IgD-negative memory B cell (primary cell): ENCODE data around the gene UCK1. TPM values are rescaled to one million over a fixed set of nuclear protein-coding genes. Genes with fewer than 3 reads are reported as not detected.

Source experiments
- H3K27ac Mint-ChIP-seq, 3 donors: one replicate each; pipeline ENCODE4 v1.8.0; 2020 to 2022; ENCODE audit warnings: mild to moderate bottlenecking in 3 of 3, mixed read lengths in 3 of 3, moderate library complexity in 1 of 3
- H3K27me3 Mint-ChIP-seq: one replicate; pipeline ENCODE4 v1.8.0; 2021; ENCODE audit warnings: mixed read lengths
- H3K36me3 Mint-ChIP-seq: one replicate; pipeline ENCODE4 v1.8.0; 2020; ENCODE audit warnings: mild to moderate bottlenecking, mixed read lengths
- H3K4me1 Mint-ChIP-seq, 3 donors: one replicate each; pipeline ENCODE4 v1.8.0; 2020 to 2022; ENCODE audit warnings: mixed read lengths in 3 of 3, mild to moderate bottlenecking in 1 of 3
- H3K4me3 Mint-ChIP-seq, 4 donors: one replicate each; pipeline ENCODE4 v1.8.0; 2020 to 2022; ENCODE audit warnings: mild to moderate bottlenecking in 4 of 4, mixed read lengths in 4 of 4, moderate library complexity in 3 of 4
- H3K9me3 Mint-ChIP-seq, 3 donors: one replicate each; pipeline ENCODE4 v1.8.0; 2020 to 2021; ENCODE audit warnings: mixed read lengths in 3 of 3, mild to moderate bottlenecking in 1 of 3
- polyA plus RNA-seq: library from polyadenylated mRNA; unstranded; fragments of 300-500 nt; fragmentation: Illumina TruSeq; gene quantifications from one replicate; pipeline ENCODE4 v1.2.3, GENCODE V29; 2021

Gene UCK1
- polyA plus RNA-seq, 1 donor from 2014 or later = 26.2 TPM

DNA sequence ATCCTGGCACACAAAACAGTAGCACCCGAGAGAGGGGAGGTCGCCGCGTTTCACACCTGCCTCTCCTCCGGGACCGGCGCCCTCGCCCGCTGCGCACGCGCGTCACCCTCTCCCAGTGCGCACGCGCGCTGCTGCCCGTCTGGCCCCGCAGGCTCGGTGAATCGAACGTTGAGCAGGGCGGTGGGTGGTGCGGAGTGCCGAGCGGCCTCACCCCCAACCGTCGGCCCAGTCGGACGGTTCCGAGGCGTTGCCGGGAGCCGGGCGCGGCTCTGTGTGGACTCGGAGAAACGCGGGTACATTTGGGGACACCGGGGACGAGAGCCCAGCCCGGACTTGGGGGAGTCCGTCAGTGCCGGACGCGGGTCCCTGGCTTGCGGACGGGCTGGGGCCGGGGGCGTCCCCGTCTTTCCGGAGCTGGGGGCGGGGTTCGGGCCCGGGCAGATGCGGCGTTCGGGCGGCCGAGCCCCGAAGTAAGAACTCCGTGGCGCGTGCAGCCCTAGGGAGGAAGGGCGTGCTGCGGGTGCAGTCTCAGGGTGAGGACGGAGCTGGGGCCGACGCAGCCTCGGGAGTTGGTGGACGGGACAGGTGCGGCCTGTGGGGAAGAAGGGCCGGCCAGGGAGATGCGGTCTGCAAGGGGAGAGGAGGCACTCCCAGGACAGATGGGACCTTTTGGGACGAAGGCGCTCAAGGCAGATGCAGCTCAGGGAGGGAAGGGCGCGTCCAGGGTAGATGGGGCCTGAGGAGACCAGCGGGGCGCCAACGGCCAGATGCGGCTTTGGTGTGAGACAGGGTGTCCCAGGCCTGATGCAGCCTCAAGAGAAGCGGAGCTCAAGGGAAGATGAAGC lies 28.1 kb downstream of the UCK1 start, which contains the start of gene POMT1:
POMT1 (plus strand) TSS at position 138 of the 845 bp plus-strand sequence. CDS start 1,301 bp downstream, outside the sequence.
- H3K27me3 Mint-ChIP-seq = no peaks in the 10 kb centered on the region
- peak within 1 kb of the TSS; percentile 89 to 96 (median 93) for H3K4me3 Mint-ChIP-seq
- peaks cover 3% of the 10 kb centered on the region for H3K36me3 Mint-ChIP-seq
- H3K4me1 Mint-ChIP-seq = peaks cover 12 to 19% (median 15%) of the 10 kb centered on the region in 3 donors
- no peaks in the 10 kb centered on the region for H3K9me3 Mint-ChIP-seq
- peak within 1 kb of the TSS; percentile 78 to 91 (median 79) for H3K27ac Mint-ChIP-seq

DNA sequence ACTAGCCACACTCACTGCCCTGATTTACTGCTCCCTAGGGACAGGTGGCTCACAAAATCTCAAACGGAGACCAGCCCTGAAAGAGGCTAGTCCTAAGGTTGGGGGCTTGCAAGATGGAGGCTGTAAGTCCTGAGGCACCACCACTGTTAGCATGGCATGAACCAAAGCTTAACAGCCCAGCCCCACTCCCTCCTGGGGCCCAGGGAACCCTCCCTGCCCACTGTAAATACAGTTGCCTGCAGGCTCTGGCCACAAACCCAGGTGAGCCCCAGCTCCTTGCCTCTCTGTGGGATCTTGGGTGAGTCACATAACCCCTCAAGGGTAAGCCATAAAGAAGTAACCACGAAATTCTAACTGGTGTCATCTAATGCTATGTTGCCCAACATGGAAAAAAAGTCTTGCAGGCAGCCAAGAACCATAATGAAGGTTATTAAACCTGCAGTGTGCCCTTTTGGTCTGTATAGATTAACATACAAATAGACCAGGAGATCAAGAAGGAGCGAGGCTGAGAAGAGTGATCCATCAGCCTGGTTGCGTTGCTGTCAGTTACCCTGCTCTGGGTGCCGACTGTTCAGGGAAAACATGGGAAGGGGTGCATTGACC lies 30.0 kb downstream of the UCK1 start:
- Mint-ChIP-seq H3K27ac (peak overlapping the region in 2 of 3 donors; percentile 53 to 79), H3K36me3 (no peaks in the 10 kb centered on the region), H3K27me3 (no peaks in the 10 kb centered on the region), H3K4me1 (peaks cover 12 to 19% (median 15%) of the 10 kb centered on the region in 3 donors), H3K4me3 (peak overlapping the region; percentile 69 to 90 (median 86)), H3K9me3 (no peaks in the 10 kb centered on the region)

DNA sequence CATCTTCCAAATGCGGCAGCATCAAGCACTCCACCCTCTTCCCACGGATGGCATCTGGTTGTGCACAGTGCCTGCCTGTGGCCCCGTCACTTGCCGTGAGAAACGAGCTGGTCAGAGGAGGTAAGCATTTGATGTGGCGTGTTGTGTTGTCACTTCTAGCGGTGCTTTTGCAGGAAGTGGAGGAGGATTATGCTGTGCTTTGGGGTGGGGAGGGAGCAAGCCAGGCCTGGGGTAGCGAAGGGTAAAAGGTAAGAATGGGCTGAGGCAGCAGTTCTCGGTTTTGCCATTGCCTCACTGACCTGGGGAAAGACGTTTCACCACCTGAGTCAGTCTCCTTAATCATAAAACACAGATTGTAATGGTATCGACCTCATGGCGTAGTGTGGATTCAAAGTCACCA lies 30.7 kb downstream of the UCK1 start:
- Mint-ChIP-seq H3K4me3 (peak overlapping the region in 2 of 4 donors; percentile 82 to 90), H3K9me3 (no peaks in the 10 kb centered on the region), H3K27me3 (no peaks in the 10 kb centered on the region), H3K27ac (peak overlapping the region in 2 of 3 donors; percentile 53 to 79), H3K4me1 (peaks cover 12 to 19% (median 15%) of the 10 kb centered on the region in 3 donors), H3K36me3 (no peaks in the 10 kb centered on the region)

DNA sequence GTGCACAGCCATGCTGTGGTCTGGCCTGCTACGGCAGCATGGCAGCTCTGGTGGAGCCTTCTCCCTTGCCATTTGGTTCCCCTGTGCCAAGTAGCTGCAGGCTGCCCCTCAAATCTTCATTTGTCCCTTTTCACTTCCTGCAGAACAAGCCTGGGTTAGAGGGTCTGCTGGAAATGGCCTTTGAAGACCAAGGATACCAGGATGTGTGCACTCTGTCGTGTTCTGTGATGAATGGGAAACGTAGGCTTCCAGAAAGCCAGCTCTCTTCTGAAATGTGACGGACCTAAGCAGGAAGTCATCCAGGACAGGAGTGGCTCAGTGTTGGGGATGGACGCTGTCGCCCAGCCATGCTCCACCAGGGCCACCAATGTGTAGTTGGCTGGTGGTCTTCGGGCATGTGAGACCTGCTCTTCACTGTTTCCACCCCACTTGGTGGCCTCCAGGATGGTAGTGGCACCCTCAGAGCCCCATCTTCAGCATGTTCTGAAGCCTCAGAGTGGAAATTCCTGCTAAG lies 31.8 kb downstream of the UCK1 start:
- H3K4me3 Mint-ChIP-seq = peak overlapping the region in 1 of 4 donors; percentile 90
- H3K27ac Mint-ChIP-seq = peak overlapping the region in 2 of 3 donors; percentile 77 to 79
- no peaks in the 10 kb centered on the region for H3K27me3 Mint-ChIP-seq

DNA sequence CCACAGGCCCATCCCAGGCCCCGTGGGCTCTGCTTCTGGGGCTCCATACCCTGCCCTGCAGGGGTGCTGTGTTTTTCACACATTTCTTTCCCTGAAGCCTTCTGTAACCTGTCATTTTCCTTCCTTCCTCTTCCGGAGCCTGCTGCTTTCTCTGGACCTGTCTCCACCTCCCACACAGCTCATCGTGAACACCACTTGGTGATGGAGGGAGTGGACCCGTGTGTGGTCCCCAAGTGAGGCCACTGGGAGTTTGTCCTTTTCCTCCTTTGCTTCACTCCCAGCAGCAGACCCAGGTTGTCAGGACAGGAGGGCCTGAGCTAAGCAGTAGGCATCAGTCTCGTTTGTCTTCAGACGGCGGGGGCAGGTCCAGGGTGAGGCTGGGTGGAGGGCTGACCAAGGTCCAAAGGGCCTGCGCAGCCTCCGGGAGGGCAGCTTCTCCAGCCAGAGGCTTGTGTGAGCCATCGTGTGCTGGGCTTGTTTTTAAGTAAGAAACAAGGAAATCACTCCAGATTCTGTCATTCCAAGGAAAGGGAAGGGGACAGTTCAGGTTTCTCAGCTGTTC lies 34.1 kb downstream of the UCK1 start:
- no peaks in the 10 kb centered on the region for H3K27me3 Mint-ChIP-seq
- H3K4me3 Mint-ChIP-seq = peak overlapping the region in 1 of 4 donors; percentile 40
- H3K27ac Mint-ChIP-seq = peak overlapping the region in 2 of 3 donors; percentile 3 to 72
- no peaks in the 10 kb centered on the region for H3K36me3 Mint-ChIP-seq
- H3K9me3 Mint-ChIP-seq = no peaks in the 10 kb centered on the region
- H3K4me1 Mint-ChIP-seq = peaks cover 4 to 5% (median 5%) of the 10 kb centered on the region in 3 donors

More for the DNA sequence above, 31.8 kb downstream of the UCK1 start:
- no peaks in the 10 kb centered on the region for H3K36me3 Mint-ChIP-seq
- no peaks in the 10 kb centered on the region for H3K9me3 Mint-ChIP-seq
- H3K4me1 Mint-ChIP-seq = peaks cover 9 to 16% (median 13%) of the 10 kb centered on the region in 3 donors

DNA sequence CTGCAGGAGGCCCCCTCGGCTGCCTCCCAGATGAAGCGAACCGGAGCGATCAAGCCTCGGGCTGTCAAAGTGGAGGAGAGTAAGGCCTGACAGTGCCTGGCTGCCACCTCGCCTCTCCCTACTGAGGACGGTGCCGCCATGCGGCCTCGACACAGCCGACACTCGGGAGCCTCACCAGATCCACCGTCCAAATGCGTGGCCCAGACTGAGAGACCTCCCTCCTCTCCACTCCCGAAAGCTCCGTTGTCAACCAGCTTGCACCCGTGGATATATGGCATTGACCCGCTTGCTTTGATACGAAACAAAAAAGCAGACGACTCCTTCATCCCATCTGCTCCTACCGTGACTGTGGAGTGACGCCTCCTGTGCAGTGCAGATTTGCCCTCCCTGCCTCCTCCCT lies 35.3 kb downstream of the UCK1 start:
- H3K36me3 Mint-ChIP-seq = no peaks in the 10 kb centered on the region
- no peak overlapping the region for H3K27ac Mint-ChIP-seq
- H3K27me3 Mint-ChIP-seq = no peaks in the 10 kb centered on the region
- H3K4me3 Mint-ChIP-seq = no peak overlapping the region
- H3K9me3 Mint-ChIP-seq = no peaks in the 10 kb centered on the region
- H3K4me1 Mint-ChIP-seq = peaks cover 0 to 2% (median 0%) of the 10 kb centered on the region in 3 donors

DNA sequence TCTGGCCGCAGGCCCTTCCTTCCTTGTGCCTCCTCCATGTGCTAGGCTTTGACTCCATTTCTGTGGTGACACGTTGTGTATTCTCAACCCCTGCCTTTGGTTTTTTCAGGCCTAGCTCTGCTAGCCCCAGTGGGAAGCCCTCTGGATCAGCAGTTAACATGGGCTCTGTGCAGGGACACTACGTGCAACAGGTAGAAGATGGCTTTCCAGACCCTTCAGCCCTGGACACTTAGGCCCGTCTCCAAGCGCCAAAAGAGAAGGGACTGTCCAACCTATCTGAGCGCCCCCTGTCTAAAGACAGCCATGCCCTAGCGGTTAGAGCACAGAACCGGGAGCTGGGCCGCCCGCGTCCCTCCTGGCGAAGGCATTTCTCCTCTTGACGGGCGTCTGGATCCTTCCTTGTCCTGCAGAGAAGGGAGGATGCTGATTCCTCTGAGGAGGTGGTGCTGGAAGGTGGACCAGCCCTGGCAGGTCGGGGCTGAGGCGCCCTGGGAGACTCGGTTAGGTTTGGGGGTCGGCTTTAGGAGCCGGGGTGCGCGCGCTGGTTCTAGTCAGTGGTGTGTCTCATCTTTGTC lies 36.7 kb downstream of the UCK1 start:
- Mint-ChIP-seq H3K4me1 (peaks cover 0 to 3% (median 0%) of the 10 kb centered on the region in 3 donors), H3K27me3 (no peaks in the 10 kb centered on the region), H3K27ac (no peak overlapping the region), H3K9me3 (no peaks in the 10 kb centered on the region), H3K36me3 (no peaks in the 10 kb centered on the region), H3K4me3 (no peak overlapping the region)

DNA sequence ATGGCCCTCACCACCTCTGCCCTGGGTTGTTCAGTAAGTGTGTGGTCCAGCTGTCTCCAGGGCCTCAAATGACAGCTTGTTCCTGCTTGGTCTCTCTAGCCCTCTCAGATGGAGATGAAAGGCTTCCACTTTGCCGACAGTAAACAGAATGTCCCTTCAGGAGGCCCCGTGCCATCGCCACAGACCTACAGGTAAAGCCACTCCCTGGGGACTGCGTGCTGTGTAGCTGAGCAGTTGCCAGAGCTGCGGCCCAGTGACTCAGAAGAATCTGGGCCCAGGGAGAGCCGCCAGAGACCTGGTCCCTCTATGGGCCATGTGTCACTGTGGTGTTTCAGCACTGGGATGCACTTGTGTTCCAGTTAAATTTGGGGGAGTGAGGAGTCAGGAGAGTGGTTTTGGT lies 39.0 kb downstream of the UCK1 start:
- H3K4me1 Mint-ChIP-seq = peaks cover 0 to 3% (median 0%) of the 10 kb centered on the region in 3 donors
- H3K4me3 Mint-ChIP-seq = no peak overlapping the region
- no peaks in the 10 kb centered on the region for H3K9me3 Mint-ChIP-seq
- H3K36me3 Mint-ChIP-seq = no peaks in the 10 kb centered on the region
- H3K27ac Mint-ChIP-seq = no peak overlapping the region
- H3K27me3 Mint-ChIP-seq = no peaks in the 10 kb centered on the region

DNA sequence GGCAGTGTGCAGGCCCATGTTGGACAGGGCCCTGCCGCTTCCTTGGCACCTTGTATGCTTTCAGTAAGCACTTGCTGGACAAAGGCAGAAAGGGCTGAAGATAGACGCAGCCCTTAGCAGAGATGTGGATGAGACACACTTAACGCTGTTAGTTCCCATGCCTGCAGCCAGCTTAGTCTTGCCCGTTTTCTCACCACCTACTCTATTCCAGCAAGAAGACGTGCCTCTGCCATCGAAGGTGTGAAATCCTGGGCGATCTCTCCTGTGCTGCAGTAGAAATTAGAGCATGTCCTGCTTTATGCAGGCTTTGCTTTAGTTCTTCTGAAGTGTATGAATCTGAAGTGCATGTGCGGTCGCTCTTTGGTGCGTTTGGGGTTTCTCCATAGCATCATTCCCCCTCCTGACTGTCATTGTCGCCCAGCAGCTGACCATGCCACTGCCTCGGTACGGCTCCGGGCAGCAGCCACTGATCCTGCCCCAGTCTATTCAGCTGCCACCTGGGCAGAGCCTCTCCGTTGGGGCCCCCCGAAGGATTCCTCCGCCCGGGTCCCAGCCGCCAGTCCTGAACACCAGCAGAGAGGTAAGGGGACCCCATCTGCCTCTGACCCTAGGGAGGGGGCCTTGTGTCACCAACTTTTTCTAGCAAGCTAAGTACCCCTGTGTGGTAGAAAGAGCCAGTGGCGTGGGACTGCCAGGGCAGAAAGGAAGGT lies 39.9 kb downstream of the UCK1 start:
- Mint-ChIP-seq H3K4me1 (peaks cover 0 to 4% (median 0%) of the 10 kb centered on the region in 3 donors), H3K27me3 (no peaks in the 10 kb centered on the region), H3K27ac (peak overlapping the region in 1 of 3 donors; percentile 31), H3K9me3 (no peaks in the 10 kb centered on the region), H3K36me3 (peaks cover 2% of the 10 kb centered on the region), H3K4me3 (peak overlapping the region in 1 of 4 donors; percentile 21)

DNA sequence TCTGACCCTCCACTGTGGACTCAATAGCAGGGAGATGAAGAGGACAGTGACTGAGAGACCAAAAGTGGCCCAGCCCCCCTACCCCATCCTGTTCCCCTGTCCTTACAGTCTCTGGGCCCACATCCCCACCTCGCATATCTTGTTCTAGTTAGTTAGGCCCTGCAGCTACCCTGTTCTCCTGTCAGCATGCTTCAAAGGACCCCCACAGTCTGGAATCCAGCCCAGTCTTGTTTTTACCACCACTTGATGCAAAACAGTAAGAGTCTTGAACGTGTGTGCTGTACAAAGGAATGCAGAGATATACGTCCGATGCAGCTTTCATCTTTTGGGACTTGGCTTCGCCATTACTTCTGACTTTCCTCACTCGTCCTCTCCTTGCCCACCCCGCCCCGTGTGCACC lies 40.5 kb downstream of the UCK1 start:
- Mint-ChIP-seq H3K27me3 (no peaks in the 10 kb centered on the region), H3K4me1 (peaks cover 0 to 4% (median 0%) of the 10 kb centered on the region in 3 donors), H3K36me3 (peaks cover 2% of the 10 kb centered on the region), H3K9me3 (no peaks in the 10 kb centered on the region), H3K27ac (peak overlapping the region in 2 of 3 donors; percentile 76 to 86), H3K4me3 (no peak overlapping the region)

DNA sequence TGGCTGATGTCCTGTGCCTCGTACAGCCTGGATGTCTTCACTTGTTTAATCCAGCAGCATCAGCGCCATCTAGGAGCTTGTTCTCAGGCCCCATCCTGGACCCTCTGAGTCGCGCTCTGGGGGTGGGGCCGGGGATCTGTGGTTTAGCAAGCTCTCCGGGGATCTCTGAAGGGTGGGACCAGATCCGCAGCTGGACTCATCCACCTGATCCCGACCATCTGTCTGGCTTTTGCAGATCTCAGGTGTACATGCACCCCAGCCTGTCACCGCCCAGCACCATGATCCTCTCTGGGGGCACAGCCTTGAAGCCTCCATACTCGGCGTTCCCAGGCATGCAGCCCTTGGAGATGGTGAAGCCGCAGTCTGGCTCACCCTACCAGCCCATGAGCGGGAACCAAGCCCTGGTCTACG lies 43.4 kb downstream of the UCK1 start:
- Mint-ChIP-seq H3K4me3 (peak overlapping the region in 1 of 4 donors; percentile 18), H3K27me3 (no peaks in the 10 kb centered on the region), H3K4me1 (peaks cover 0 to 4% (median 0%) of the 10 kb centered on the region in 3 donors), H3K27ac (peak overlapping the region in 1 of 3 donors; percentile 53), H3K36me3 (peaks cover 2% of the 10 kb centered on the region), H3K9me3 (no peaks in the 10 kb centered on the region)

DNA sequence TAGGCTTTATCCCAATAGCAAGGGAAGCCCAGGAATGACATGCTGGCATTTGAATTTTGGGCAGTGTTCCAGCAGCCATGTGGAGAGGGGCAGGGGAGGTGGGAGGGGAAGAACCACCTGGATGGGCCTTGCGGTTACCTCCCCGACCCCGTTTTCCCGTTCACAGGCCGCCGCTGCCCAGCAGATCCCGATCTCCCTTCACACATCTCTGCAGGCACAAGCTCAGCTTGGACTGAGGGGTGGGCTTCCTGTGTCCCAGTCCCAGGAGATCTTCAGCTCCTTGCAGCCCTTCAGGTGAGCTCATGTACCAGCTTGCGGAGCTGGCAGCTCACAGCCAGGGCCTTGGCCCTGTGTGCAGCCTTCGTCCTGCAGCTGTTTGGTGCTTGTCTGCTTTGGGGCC lies 44.1 kb downstream of the UCK1 start:
- H3K27ac Mint-ChIP-seq = no peak overlapping the region
- no peaks in the 10 kb centered on the region for H3K9me3 Mint-ChIP-seq
- peaks cover 3% of the 10 kb centered on the region for H3K36me3 Mint-ChIP-seq

DNA sequence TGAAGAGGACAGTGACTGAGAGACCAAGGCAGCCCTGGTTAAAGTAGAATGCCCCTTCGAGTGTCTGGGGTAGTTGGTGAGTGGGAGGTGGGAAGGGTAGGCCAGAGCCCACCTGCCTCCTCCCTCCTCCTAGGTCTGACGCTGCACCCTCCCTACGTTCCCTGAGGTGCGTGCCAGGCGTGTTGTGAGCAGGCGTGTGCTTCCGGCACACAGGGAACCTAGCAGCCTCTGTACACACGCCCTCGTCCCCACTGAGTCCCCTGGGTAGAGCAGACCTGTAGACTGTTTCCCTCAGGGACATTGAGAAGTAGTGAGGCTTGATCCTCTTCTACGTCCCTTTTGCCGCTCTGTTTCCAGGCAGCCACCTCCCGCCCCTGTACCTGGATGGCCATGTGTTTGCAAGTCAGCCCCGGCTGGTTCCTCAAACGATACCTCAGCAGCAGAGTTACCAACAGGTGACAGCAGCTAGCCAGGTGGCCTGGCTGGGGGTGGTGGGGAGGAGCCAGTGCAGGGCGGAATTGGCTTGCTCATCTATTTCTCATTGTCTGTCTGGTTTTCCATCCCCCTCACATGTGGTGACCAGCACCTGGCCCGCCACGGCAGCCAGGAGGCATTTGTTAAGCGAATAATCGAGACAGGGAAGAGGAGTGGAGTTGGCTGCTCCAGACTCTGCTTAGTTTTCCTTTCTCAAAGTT lies 45.2 kb downstream of the UCK1 start:
- Mint-ChIP-seq H3K27me3 (no peaks in the 10 kb centered on the region), H3K27ac (no peak overlapping the region), H3K36me3 (peaks cover 5% of the 10 kb centered on the region), H3K9me3 (no peaks in the 10 kb centered on the region), H3K4me1 (peaks cover 0 to 4% (median 0%) of the 10 kb centered on the region in 3 donors), H3K4me3 (no peak overlapping the region)

More for the DNA sequence above, 44.1 kb downstream of the UCK1 start:
- H3K4me3 Mint-ChIP-seq = no peak overlapping the region
- no peaks in the 10 kb centered on the region for H3K27me3 Mint-ChIP-seq
- H3K4me1 Mint-ChIP-seq = peaks cover 0 to 4% (median 0%) of the 10 kb centered on the region in 3 donors
